Caco-2 (cell line): ENCODE measurements around the gene FIGNL2. TPM values are rescaled to one million over a fixed set of nuclear protein-coding genes. Genes with fewer than 3 reads are reported as not detected.

Experiments used
- BruUV-seq: library from RNA; stranded (reverse); fragments of 400-500 nt; replicated peaks from 2 replicates; lab custom pipeline; 2021; lab: Mats Ljungman, UMichigan
- CTCF ChIA-PET: fragments of 300-600 bp; sonication (Branson Sonifier 250); formaldehyde crosslinking; loops from one replicate; lab custom pipeline; 2022; ENCODE audit warnings: antibody characterized with exemption; lab: Charles Lee
- POLR2A ChIA-PET: fragments of 300-600 bp; sonication (Branson Sonifier 250); formaldehyde crosslinking; loops from one replicate; lab custom pipeline; 2022; ENCODE audit warnings: antibody characterized with exemption; lab: Charles Lee
- DNase-seq, 2 experiments: peaks; one replicate each; pipeline versions ENCODE4 v3.0.0 to v3.0.0-alpha.2; 2020 to 2022
- H3K27me3 ChIP-seq: replicated peaks from 2 replicates; pipeline ENCODE4 v1.6.0; 2011; ENCODE audit warnings: low read length; ENCODE audit not compliant: control insufficient read depth, insufficient read depth
- H3K36me3 ChIP-seq: 2 replicates; pipeline ENCODE4 v1.5.1; 2011; ENCODE audit warnings: low read length; ENCODE audit not compliant: control insufficient read depth, insufficient read depth
- H3K4me1 ChIP-seq: fragments of 250-450 bp; sonication (Bioruptor Pico); 2 replicates; pipeline ENCODE4 v1.5.1; 2020; ENCODE audit warnings: mild to moderate bottlenecking
- H3K4me3 ChIP-seq: 2 replicates; pipeline ENCODE4 v1.5.1; 2011; ENCODE audit warnings: low read depth, mild to moderate bottlenecking, control low read depth, low read length
- H3K9me3 ChIP-seq: fragments of 250-450 bp; sonication (Bioruptor Pico); 2 replicates; pipeline ENCODE4 v1.5.1; 2020; ENCODE audit warnings: mild to moderate bottlenecking, moderate library complexity
- H3K27ac Mint-ChIP-seq: one replicate; pipeline ENCODE4 v1.8.0; 2022; ENCODE audit warnings: mixed read lengths; ENCODE audit not compliant: unreplicated experiment
- H3K27me3 Mint-ChIP-seq: one replicate; pipeline ENCODE4 v1.8.0; 2022; ENCODE audit warnings: mixed read lengths; ENCODE audit not compliant: insufficient read depth, unreplicated experiment
- H3K36me3 Mint-ChIP-seq: one replicate; pipeline ENCODE4 v1.8.0; 2022; ENCODE audit warnings: mild to moderate bottlenecking, mixed read lengths; ENCODE audit not compliant: insufficient read depth, unreplicated experiment
- H3K4me1 Mint-ChIP-seq: one replicate; pipeline ENCODE4 v1.8.0; 2022; ENCODE audit warnings: low read depth, mixed read lengths; ENCODE audit not compliant: unreplicated experiment
- H3K4me3 Mint-ChIP-seq: one replicate; pipeline ENCODE4 v1.8.0; 2022; ENCODE audit warnings: mild to moderate bottlenecking, moderate library complexity, mixed read lengths; ENCODE audit not compliant: unreplicated experiment
- H3K9me3 Mint-ChIP-seq: one replicate; pipeline ENCODE4 v1.8.0; 2022; ENCODE audit warnings: mixed read lengths; ENCODE audit not compliant: unreplicated experiment
- CTCF ChIP-seq, 2 experiments: fragments of 200-600 bp in 1 of 2; IDR thresholded peaks; 1 replicate in 1 of 2; 2 replicates in 1 of 2; pipeline versions ENCODE4 v1.5.1 to v1.8.0; 2011 to 2022; ENCODE audit warnings: antibody characterized with exemption in 1 of 2, control low read depth in 1 of 2, inconsistent platforms in 1 of 2, low read depth in 1 of 2, low read length in 1 of 2, mild to moderate bottlenecking in 1 of 2, moderate library complexity in 1 of 2; ENCODE audit not compliant: insufficient read depth in 1 of 2, severe bottlenecking in 1 of 2, unreplicated experiment in 1 of 2
- intact Hi-C: fragments of 100-400 bp; cut with micrococcal nuclease; formaldehyde crosslinking; loops from one replicate; pipeline ENCODE4 v1.10.0; 2022; ENCODE audit not compliant: unreplicated experiment
- total RNA-seq: library from RNA; stranded (reverse); gene quantifications from 2 replicates; pipeline ENCODE4 v1.2.3, GENCODE V29; 2022

Gene FIGNL2
- total RNA-seq, 1 experiment from 2014 or later: 3.6 TPM

GRCh38 chr12:51847643-51848325, 734 bp downstream of the FIGNL2 start:
- CTCF ChIA-PET: interaction anchor here (0.7 to 1.2 kb wide), 3 partner anchors 27 to 100 kb away, joined by 3 to 8 read pairs (median 4); no protein-coding TSS in a partner anchor
- H3K9me3 ChIP-seq: no peaks in the 10 kb centered on the region
- peaks cover 27% of the 10 kb centered on the region for H3K4me1 ChIP-seq
- BruUV-seq: no TSS peak
- TF ChIP-seq CTCF (IDR thresholded peaks at IDR 0.05; ENCODE audit: insufficient read depth in 1 of 2, low read depth in 1 of 2, low read length in 1 of 2, severe bottlenecking in 1 of 2, unreplicated experiment in 1 of 2): no peak
- Mint-ChIP-seq H3K27me3 (no peaks in the 10 kb centered on the region), H3K36me3 (no peaks in the 10 kb centered on the region), H3K27ac (peak overlapping the region; percentile 46), H3K9me3 (no peaks in the 10 kb centered on the region), H3K4me3 (peak overlapping the region; percentile 84), H3K4me1 (peaks cover 17% of the 10 kb centered on the region)
- POLR2A ChIA-PET: no interaction called here
- no peaks in the 10 kb centered on the region for H3K36me3 ChIP-seq
- peak overlapping the region; percentile 83 for H3K4me3 ChIP-seq
- peak; percentile 57 to 65 for DNase-seq
- H3K27me3 ChIP-seq: no peaks in the 10 kb centered on the region
- intact Hi-C loops: loop anchor here (1.0 kb wide), 1 partner anchor 17 kb away; no protein-coding TSS in a partner anchor

GRCh38 chr12:51846911-51847642, 1.4 kb downstream of the FIGNL2 start:
- ChIA-PET POLR2A (interaction anchor here (0.5 to 1.0 kb wide), 2 partner anchors 17 to 28 kb away, joined by 4 read pairs; no protein-coding TSS in a partner anchor), CTCF (interaction anchor here (0.6 to 2.2 kb wide), 3 partner anchors 23 to 29 kb away, joined by 3 to 7 read pairs (median 4); no protein-coding TSS in a partner anchor)
- Mint-ChIP-seq H3K36me3 (no peaks in the 10 kb centered on the region), H3K4me1 (peaks cover 17% of the 10 kb centered on the region), H3K9me3 (no peaks in the 10 kb centered on the region), H3K27ac (peak overlapping the region; percentile 46), H3K4me3 (peak overlapping the region; percentile 84), H3K27me3 (no peaks in the 10 kb centered on the region)
- Histone ChIP-seq H3K27me3 (no peaks in the 10 kb centered on the region), H3K4me3 (peak overlapping the region; percentile 83), H3K4me1 (peaks cover 33% of the 10 kb centered on the region), H3K9me3 (no peaks in the 10 kb centered on the region), H3K36me3 (no peaks in the 10 kb centered on the region)
- intact Hi-C loops: no loop called here
- DNase-seq: peak; percentile 67 to 72
- BruUV-seq: no TSS peak
- TF ChIP-seq CTCF (IDR thresholded peaks at IDR 0.05; ENCODE audit: insufficient read depth in 1 of 2, low read depth in 1 of 2, low read length in 1 of 2, severe bottlenecking in 1 of 2, unreplicated experiment in 1 of 2): no peak

GRCh38 chr12:51846271-51846691, 2.2 kb downstream of the FIGNL2 start:
- H3K27ac Mint-ChIP-seq: peak overlapping the region; percentile 74
- DNase-seq: no peak
- CTCF ChIA-PET: interaction anchor here (0.6 to 2.2 kb wide), 3 partner anchors 23 to 30 kb away, joined by 3 to 7 read pairs (median 4); no protein-coding TSS in a partner anchor
- no peaks in the 10 kb centered on the region for H3K27me3 ChIP-seq
- no peaks in the 10 kb centered on the region for H3K36me3 Mint-ChIP-seq
- no peak for TF ChIP-seq CTCF (IDR thresholded peaks at IDR 0.05; ENCODE audit: insufficient read depth in 1 of 2, low read depth in 1 of 2, low read length in 1 of 2, severe bottlenecking in 1 of 2, unreplicated experiment in 1 of 2)
- H3K9me3 ChIP-seq: no peaks in the 10 kb centered on the region
- no peaks in the 10 kb centered on the region for H3K36me3 ChIP-seq
- no peaks in the 10 kb centered on the region for H3K9me3 Mint-ChIP-seq
- BruUV-seq: no TSS peak
- peak overlapping the region; percentile 83 for H3K4me3 ChIP-seq
- peaks cover 41% of the 10 kb centered on the region for H3K4me1 ChIP-seq
- peaks cover 17% of the 10 kb centered on the region for H3K4me1 Mint-ChIP-seq
- H3K4me3 Mint-ChIP-seq: peak overlapping the region; percentile 84
- POLR2A ChIA-PET: interaction anchor here (1.0 kb wide), 1 partner anchor 18 kb away, joined by 4 read pairs; no protein-coding TSS in a partner anchor
- H3K27me3 Mint-ChIP-seq: no peaks in the 10 kb centered on the region
- intact Hi-C loops: no loop called here
